Thyroid gland (tissue), 4 donors: ENCODE results near the gene NXPE4. TPM values are rescaled to one million over a fixed set of nuclear protein-coding genes. Genes with fewer than 3 reads are reported as not detected.

Experiments used
- DNase-seq, 2 donors: peaks; one replicate each; pipeline ENCODE4 v3.0.0-alpha.2; 2019
- H3K27ac ChIP-seq, 3 donors: fragments of 200-600 bp; sonication (generic); 1 replicate in 2 of 3; 2 replicates in 1 of 3; pipeline ENCODE4 v1.5.1; 2016 to 2019; ENCODE audit warnings: mild to moderate bottlenecking in 1 of 3, moderate library complexity in 1 of 3
- H3K27me3 ChIP-seq: fragments of 200-600 bp; sonication (generic); one replicate; pipeline ENCODE4 v1.5.1; 2019
- H3K36me3 ChIP-seq, 2 donors: fragments of 200-600 bp; sonication (generic); one replicate each; pipeline ENCODE4 v1.5.1; 2016 to 2019
- H3K4me1 ChIP-seq, 2 donors: fragments of 200-600 bp; sonication (generic); one replicate each; pipeline ENCODE4 v1.5.1; 2017 to 2019
- H3K4me3 ChIP-seq, 3 donors: fragments of 200-600 bp; sonication (generic); replicated peaks in 1 of 3; 1 replicate in 2 of 3; 2 replicates in 1 of 3; pipeline ENCODE4 v1.5.1; 2016; ENCODE audit warnings: mild to moderate bottlenecking in 1 of 3
- H3K9me3 ChIP-seq: fragments of 200-600 bp; sonication (generic); one replicate; pipeline ENCODE4 v1.5.1; 2017
- CTCF ChIP-seq, 6 experiments: fragments of 200-600 bp in 3 of 6; fragments of 450-650 bp in 3 of 6; sonication (generic) in 3 of 6; IDR thresholded peaks; one replicate each; pipeline ENCODE4 v1.5.1; 2016 to 2019; ENCODE audit warnings: antibody characterized with exemption in 6 of 6, mild to moderate bottlenecking in 2 of 6, inconsistent platforms in 1 of 6, moderate library complexity in 1 of 6
- POLR2A ChIP-seq, 2 donors: fragments of 450-650 bp; IDR thresholded peaks; one replicate each; pipeline ENCODE4 v1.6.1; 2017; ENCODE audit warnings: antibody characterized with exemption in 2 of 2, mild to moderate bottlenecking in 2 of 2, moderate library complexity in 1 of 2
- WGBS, 2 donors: methylation state at CpG; one replicate each; pipeline ENCODE4 v1.1.5; 2017; 5-methylcytosine and 5-hydroxymethylcytosine counted together
- intact Hi-C: fragments of 100-400 bp; cut with DNase I; formaldehyde crosslinking; loops from one replicate; pipeline ENCODE4 v1.15.1; 2023
- total RNA-seq, 4 donors: library from RNA; depleted of rRNA; stranded (reverse); fragments of >200 nt; gene quantifications; one replicate each; pipeline ENCODE4 v1.2.3, GENCODE V29; 2016

NXPE4 gene
- total RNA-seq, 4 donors from 2014 or later = not detected

- Histone ChIP-seq H3K27ac (no peak overlapping the region), H3K36me3 (no peaks in the 10 kb centered on the region), H3K4me1 (no peaks in the 10 kb centered on the region), H3K4me3 (no peak overlapping the region), H3K9me3 (no peaks in the 10 kb centered on the region), H3K27me3 (no peaks in the 10 kb centered on the region)
- WGBS, 2 donors = 94 to 95% methylated on average over 11 of the region's 11 CpGs
- no peak for TF ChIP-seq POLR2A (IDR thresholded peaks at IDR 0.05)
- TF ChIP-seq CTCF (IDR thresholded peaks at IDR 0.05) = no peak
- intact Hi-C loops = no loop called here
- no peak for DNase-seq
Measured at GRCh38 chr11:114622858-114623257, 27.3 kb upstream of the NXPE4 start.

GRCh38 chr11:114621950-114622809 lies 26.6 kb upstream of the NXPE4 start:
- intact Hi-C loops = no loop called here
- Histone ChIP-seq H3K27ac (no peak overlapping the region), H3K4me1 (no peaks in the 10 kb centered on the region), H3K9me3 (no peaks in the 10 kb centered on the region), H3K27me3 (no peaks in the 10 kb centered on the region), H3K36me3 (no peaks in the 10 kb centered on the region), H3K4me3 (no peak overlapping the region)
- 82 to 88% methylated on average over 16 of the region's 16 CpGs for WGBS, 2 donors
- TF ChIP-seq CTCF (IDR thresholded peaks at IDR 0.05) (no peak), POLR2A (IDR thresholded peaks at IDR 0.05) (no peak)
- DNase-seq = no peak

- no peak overlapping the region for H3K27ac ChIP-seq
- no peak overlapping the region for H3K4me3 ChIP-seq
- H3K36me3 ChIP-seq = no peaks in the 10 kb centered on the region
- H3K9me3 ChIP-seq = no peaks in the 10 kb centered on the region
- H3K4me1 ChIP-seq = no peaks in the 10 kb centered on the region
- no peak for DNase-seq
- intact Hi-C loops = no loop called here
- H3K27me3 ChIP-seq = no peaks in the 10 kb centered on the region
- TF ChIP-seq POLR2A (IDR thresholded peaks at IDR 0.05) (no peak), CTCF (IDR thresholded peaks at IDR 0.05) (no peak)
- WGBS, 2 donors = 81 to 90% methylated on average over 8 of the region's 8 CpGs
Measured at GRCh38 chr11:114621072-114621471, 25.5 kb upstream of the NXPE4 start.

- 75 to 87% methylated on average over 10 of the region's 10 CpGs for WGBS, 2 donors
- intact Hi-C loops = no loop called here
- DNase-seq = no peak
- TF ChIP-seq CTCF (IDR thresholded peaks at IDR 0.05) (no peak), POLR2A (IDR thresholded peaks at IDR 0.05) (no peak)
- H3K4me3 ChIP-seq = no peak overlapping the region
- H3K9me3 ChIP-seq = no peaks in the 10 kb centered on the region
- H3K36me3 ChIP-seq = no peaks in the 10 kb centered on the region
- no peaks in the 10 kb centered on the region for H3K27me3 ChIP-seq
- H3K27ac ChIP-seq = no peak overlapping the region
- H3K4me1 ChIP-seq = no peaks in the 10 kb centered on the region
Measured at GRCh38 chr11:114619659-114620173, 24.1 kb upstream of the NXPE4 start.

GRCh38 chr11:114618139-114618538 lies 22.6 kb upstream of the NXPE4 start:
- no peaks in the 10 kb centered on the region for H3K4me1 ChIP-seq
- H3K9me3 ChIP-seq = no peaks in the 10 kb centered on the region
- no peak for TF ChIP-seq CTCF (IDR thresholded peaks at IDR 0.05)
- TF ChIP-seq POLR2A (IDR thresholded peaks at IDR 0.05) = no peak
- intact Hi-C loops = no loop called here
- H3K36me3 ChIP-seq = no peaks in the 10 kb centered on the region
- no peak overlapping the region for H3K27ac ChIP-seq
- H3K27me3 ChIP-seq = no peaks in the 10 kb centered on the region
- 90 to 92% methylated on average over 5 of the region's 5 CpGs for WGBS, 2 donors
- H3K4me3 ChIP-seq = no peak overlapping the region
- no peak for DNase-seq
